ENCODE measurements around the gene DNAH9. TPM values are rescaled to one million over a fixed set of nuclear protein-coding genes. Genes with fewer than 3 reads are reported as not detected.

DNAH9 gene
- total and polyA plus RNA-seq, 2 of the 8 experiments (the other 6 are each of a cell fraction or from before 2014, with no cell fraction given): 0.21 to 0.86 TPM

DNA sequence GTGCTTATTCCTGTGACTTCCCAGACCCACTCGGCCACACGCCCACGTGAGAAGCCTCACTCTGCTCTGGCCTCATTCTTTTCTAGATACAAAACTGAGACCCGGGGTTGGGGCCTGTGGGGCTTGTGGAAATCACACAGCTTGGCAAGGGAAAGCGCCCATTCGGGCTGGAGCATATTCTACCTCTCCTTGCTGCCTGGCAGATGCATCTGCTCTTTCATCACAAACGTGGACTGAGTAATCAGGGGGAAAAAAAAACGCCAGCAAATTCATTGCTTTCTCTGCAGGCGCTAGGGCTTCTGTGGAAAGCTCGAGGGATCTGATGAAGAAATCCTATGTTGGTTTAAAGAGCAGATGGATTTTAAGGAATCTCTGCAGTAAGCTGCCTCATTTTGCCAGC, 44.4 kb downstream of the DNAH9 start:
- no peak overlapping the region for H3K4me3 ChIP-seq (ENCODE audit: extremely low read depth in 1 of 4, insufficient read depth in 2 of 4, low read depth in 3 of 4, low read length in 4 of 4)
- H2BK12ac ChIP-seq (ENCODE audit: low read depth, low read length): no peak overlapping the region
- no peaks in the 10 kb centered on the region for H3K4me1 ChIP-seq (replicated peaks in 1 of 4; ENCODE audit: control insufficient read depth in 3 of 4, insufficient read depth in 4 of 4, low read length in 3 of 4)
- H3K23ac ChIP-seq (ENCODE audit: insufficient read length): no peak overlapping the region
- no peak overlapping the region for H2BK20ac ChIP-seq (ENCODE audit: low read length)
- no peak overlapping the region for H3K4ac ChIP-seq (replicated peaks; ENCODE audit: insufficient read length, low read depth, low read length)
- POLR2A ChIA-PET (ENCODE audit: partially characterized antibody): no interaction called here
- no peak overlapping the region for H3K56ac ChIP-seq (replicated peaks; ENCODE audit: insufficient read length, low read depth, low read length)
- no peak overlapping the region for H2BK120ac ChIP-seq (replicated peaks; ENCODE audit: low read depth, low read length)
- no peak overlapping the region for H3K9ac ChIP-seq (replicated peaks in 1 of 4; ENCODE audit: extremely low read depth in 1 of 4, low read depth in 3 of 4, low read length in 3 of 4)
- H3K9me3 ChIP-seq (ENCODE audit: insufficient read depth in 2 of 2, low read depth in 1 of 2, low read length in 1 of 2): no peaks in the 10 kb centered on the region
- no peak overlapping the region for H2BK15ac ChIP-seq (ENCODE audit: low read length)
- H2AFZ ChIP-seq (ENCODE audit: low read length): no peak overlapping the region
- no peaks in the 10 kb centered on the region for H3K79me1 ChIP-seq (ENCODE audit: low read depth, low read length)
- H3K14ac ChIP-seq (ENCODE audit: insufficient read length): no peak overlapping the region
- no peak overlapping the region for H3K18ac ChIP-seq (ENCODE audit: extremely low read depth, low read length)
- H2AK5ac ChIP-seq (ENCODE audit: low read depth, low read length): no peak overlapping the region
- DNase-seq (ENCODE audit: low read depth in 1 of 2, low spot score in 2 of 2) (no peak), FAIRE-seq (no peak)
- H4K8ac ChIP-seq (ENCODE audit: extremely low read depth, insufficient read depth, low read length): no peak overlapping the region
- no peaks in the 10 kb centered on the region for H4K20me1 ChIP-seq (replicated peaks in 1 of 2; ENCODE audit: control insufficient read depth in 1 of 2, insufficient read depth in 2 of 2, low read length in 2 of 2)
- H3K27me3 ChIP-seq (replicated peaks in 1 of 4; ENCODE audit: control insufficient read depth in 3 of 4, extremely low read depth in 1 of 4, insufficient read depth in 3 of 4, low read length in 3 of 4): no peaks in the 10 kb centered on the region
- no peaks in the 10 kb centered on the region for H3K23me2 ChIP-seq (ENCODE audit: low read depth, low read length)
- WGBS, 2 experiments (ENCODE audit: extremely low coverage in 1 of 2, insufficient coverage in 1 of 2, insufficient read length in 1 of 2, insufficient replicate concordance in 2 of 2, low coverage in 1 of 2, low lambda C conversion rate in 2 of 2, missing lambda C conversion rate in 1 of 2): 88% methylated on average over 10 of the region's 10 CpGs; no CpG with 5 or more reads in 1 of the 2 experiments
- H3K79me2 ChIP-seq (ENCODE audit: control insufficient read depth in 1 of 2, insufficient read depth in 2 of 2, low read length in 2 of 2): no peaks in the 10 kb centered on the region
- CTCF ChIA-PET (ENCODE audit: partially characterized antibody): interaction anchor here (0.6 to 3.7 kb wide), 9 partner anchors 13 to 1028 kb away, joined by 3 to 34 read pairs (median 3); no protein-coding TSS in a partner anchor
- no peak overlapping the region for H3K4me2 ChIP-seq (ENCODE audit: insufficient read depth in 1 of 2, low read depth in 2 of 2, low read length in 2 of 2)
- H4K91ac ChIP-seq (replicated peaks; ENCODE audit: insufficient read length, low read length): no peak overlapping the region
- no peak overlapping the region for H3K27ac ChIP-seq (ENCODE audit: low read depth, low read length)
- H2BK5ac ChIP-seq (ENCODE audit: low read depth, low read length): no peak overlapping the region
- no peak overlapping the region for H4K5ac ChIP-seq (ENCODE audit: insufficient read length, low read depth, low read length)
- no peaks in the 10 kb centered on the region for H3K36me3 ChIP-seq (ENCODE audit: control insufficient read depth in 2 of 4, insufficient read depth in 4 of 4, low read length in 3 of 4)
- TF ChIP-seq GABPA (IDR thresholded peaks at IDR 0.05; ENCODE audit: borderline replicate concordance, insufficient read depth, low read length) (no peak), CBX5 (IDR thresholded peaks at IDR 0.05; ENCODE audit: low read depth, low read length) (no peak), CHD1 (IDR thresholded peaks at IDR 0.05; ENCODE audit: low read depth, low read length) (no peak), FOSL1 (IDR thresholded peaks at IDR 0.05; ENCODE audit: insufficient read depth, low read depth, low read length) (no peak), RFX5 (IDR thresholded peaks at IDR 0.05; ENCODE audit: borderline replicate concordance, low read depth, low read length) (no peak), RXRA (IDR thresholded peaks at IDR 0.05; ENCODE audit: insufficient read depth, low read depth, low read length) (no peak), JUN (IDR thresholded peaks at IDR 0.05; ENCODE audit: low read depth, low read length) (no peak), CTBP2 (IDR thresholded peaks at IDR 0.05; ENCODE audit: borderline replicate concordance, insufficient read depth, insufficient read length, low read length) (no peak)
- TF ChIP-seq, protein P1, sequence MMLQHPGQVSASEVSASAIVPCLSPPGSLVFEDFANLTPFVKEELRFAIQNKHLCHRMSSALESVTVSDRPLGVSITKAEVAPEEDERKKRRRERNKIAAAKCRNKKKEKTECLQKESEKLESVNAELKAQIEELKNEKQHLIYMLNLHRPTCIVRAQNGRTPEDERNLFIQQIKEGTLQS (IDR thresholded peaks at IDR 0.05; ENCODE audit: insufficient read depth, low read depth, low read length): no peak
- TF ChIP-seq, protein P2, sequence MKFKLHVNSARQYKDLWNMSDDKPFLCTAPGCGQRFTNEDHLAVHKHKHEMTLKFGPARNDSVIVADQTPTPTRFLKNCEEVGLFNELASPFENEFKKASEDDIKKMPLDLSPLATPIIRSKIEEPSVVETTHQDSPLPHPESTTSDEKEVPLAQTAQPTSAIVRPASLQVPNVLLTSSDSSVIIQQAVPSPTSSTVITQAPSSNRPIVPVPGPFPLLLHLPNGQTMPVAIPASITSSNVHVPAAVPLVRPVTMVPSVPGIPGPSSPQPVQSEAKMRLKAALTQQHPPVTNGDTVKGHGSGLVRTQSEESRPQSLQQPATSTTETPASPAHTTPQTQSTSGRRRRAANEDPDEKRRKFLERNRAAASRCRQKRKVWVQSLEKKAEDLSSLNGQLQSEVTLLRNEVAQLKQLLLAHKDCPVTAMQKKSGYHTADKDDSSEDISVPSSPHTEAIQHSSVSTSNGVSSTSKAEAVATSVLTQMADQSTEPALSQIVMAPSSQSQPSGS (IDR thresholded peaks at IDR 0.05; ENCODE audit: low read length): no peak

Measured in H1 (cell line).